Middle frontal gyrus (tissue), 1 donor: ENCODE results near the gene FAM161B.

ENCODE experiments used
- DNase-seq: peaks from one replicate; pipeline ENCODE4 v3.0.0-alpha.2; 2015; ENCODE audit warnings: low spot score; ENCODE audit errors: extremely low spot score

The FAM161B gene

DNA sequence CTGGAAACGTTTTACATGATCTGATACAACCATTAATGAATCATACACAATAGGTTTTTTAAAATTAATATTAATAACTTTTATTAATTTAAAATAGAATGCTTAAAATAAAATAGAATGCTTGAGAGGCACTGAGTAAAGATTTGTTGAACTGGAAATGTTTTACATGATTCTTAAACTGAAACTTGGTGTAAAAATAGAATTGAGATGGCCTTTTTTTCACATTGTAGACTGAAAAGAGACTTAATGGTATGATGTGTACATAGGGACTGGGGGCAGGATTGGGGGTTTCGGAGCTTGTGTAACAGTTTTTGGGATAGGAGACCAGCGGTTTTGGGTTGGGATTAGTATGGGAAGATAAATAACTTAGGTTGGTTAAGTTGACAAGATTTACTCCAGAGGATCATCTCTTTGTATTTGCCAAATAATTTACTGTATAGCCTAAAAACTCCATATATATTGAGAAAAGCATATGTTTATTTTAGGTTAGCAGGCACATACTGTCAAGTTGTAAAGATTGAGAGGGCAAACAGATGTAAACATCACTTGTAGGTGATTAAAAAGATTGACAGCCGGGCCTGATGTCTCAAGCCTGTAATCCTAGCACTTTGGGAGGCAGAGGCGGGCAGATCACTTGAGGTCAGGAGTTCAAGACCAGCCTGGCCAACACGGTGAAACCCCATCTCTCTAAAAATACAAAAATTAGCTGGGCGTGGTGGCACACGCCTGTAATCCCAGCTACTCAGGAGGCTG is 65.3 kb downstream of the FAM161B start:
- no peak for DNase-seq
